Stimulated activated CD4-positive, alpha-beta T cell treated with anti-CD3 and anti-CD28 coated beads, Interleukin-1b, Interleukin-23, amount 100 ng/mL, for 48 hours (primary cell): Measurements from ENCODE around the gene FAM171A1.
"Not testable (repeated sequence)": the region's sequence is repeated elsewhere in the genome, so short reads cannot be mapped to it uniquely, and the experiment has no call there.

Experiments used
- DNase-seq: peaks from one replicate; pipeline ENCODE4 v3.0.0-alpha.2; 2020

Gene FAM171A1

GRCh38 chr10:15316145-15316544 is 54.9 kb downstream of the FAM171A1 start:
- no peak for DNase-seq

GRCh38 chr10:15315286-15315685 is 55.8 kb downstream of the FAM171A1 start:
- no peak for DNase-seq

DNA sequence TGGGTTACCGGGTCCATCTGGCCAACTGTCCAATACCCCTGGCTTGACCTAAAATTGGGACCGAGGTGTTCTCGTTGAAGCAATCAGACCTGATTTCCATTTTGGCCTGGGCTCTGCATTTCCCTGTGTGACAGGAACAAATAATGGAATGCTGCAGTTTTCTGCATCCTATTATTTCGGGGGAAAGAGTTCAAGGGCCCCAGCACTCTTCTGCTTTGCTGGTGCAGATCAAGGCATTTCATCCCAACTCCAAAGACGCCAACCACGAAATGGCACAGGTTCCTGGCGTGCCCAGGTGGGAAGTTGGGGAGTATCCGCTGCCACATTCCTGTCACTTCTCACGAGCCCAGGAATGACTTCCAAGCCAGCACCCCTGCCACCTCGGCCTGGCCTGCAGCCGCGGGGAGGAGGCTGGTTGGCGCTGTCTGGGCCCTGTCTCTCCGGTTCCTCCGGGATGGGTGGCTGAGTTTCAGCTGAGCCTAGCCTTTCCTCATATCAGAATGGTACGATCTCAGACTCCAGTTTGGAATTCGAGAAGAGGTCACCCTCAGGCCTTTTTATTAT is 56.5 kb downstream of the FAM171A1 start:
- no peak for DNase-seq

GRCh38 chr10:15313843-15314242 is 57.2 kb downstream of the FAM171A1 start:
- no peak for DNase-seq

- DNase-seq = no peak
Measured at GRCh38 chr10:15313047-15313446, 58.0 kb downstream of the FAM171A1 start.

- DNase-seq = no peak
Measured at GRCh38 chr10:15311569-15312280, 59.4 kb downstream of the FAM171A1 start.

GRCh38 chr10:15310776-15311568 is 60.1 kb downstream of the FAM171A1 start:
- no peak for DNase-seq

DNA sequence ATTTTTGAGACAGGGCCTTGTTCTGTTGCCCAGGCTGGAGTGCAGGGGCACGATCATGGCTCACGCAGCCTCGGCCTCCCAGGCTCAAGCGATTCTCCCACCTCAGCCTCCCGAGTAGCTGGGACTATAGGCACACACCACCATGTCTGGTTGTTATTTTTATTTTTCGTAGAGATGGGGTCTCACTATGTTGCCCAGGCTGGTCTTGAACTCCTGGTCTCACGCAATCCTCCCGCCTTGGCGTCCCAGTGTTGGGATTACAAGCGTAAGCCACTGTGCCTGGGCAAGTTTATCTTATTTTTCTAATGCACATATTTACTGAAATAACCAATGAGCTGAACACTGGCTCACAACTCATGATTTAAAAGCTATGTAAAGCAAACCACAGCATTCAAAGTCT is 61.9 kb downstream of the FAM171A1 start:
- no peak for DNase-seq

DNA sequence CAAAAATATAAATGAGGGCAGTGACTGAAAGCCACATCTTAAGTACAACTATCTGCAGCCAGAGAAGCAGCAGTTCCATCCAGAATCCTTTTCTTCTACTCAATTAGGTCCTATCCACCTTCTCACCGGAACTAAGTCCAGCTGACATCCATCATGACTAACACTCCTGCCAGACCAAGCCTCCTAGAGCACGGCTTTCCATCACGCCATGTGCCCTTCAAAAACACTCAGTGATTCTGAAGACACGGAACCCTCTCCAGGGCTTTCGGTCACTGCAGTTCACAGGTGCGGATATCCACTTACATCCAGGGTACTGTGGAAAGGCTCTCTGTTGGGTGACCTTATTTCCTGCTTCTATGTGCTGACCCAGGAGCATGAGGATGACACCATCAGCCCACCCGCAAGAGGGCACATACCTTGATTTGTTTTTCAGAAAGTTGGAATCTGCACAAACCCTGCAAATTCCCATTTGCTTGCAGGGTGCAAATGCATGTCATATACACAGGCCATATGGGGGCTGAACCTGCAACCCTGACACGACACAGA is 64.3 kb downstream of the FAM171A1 start:
- DNase-seq = no peak

GRCh38 chr10:15305634-15306033 is 65.5 kb downstream of the FAM171A1 start:
- DNase-seq = no peak

GRCh38 chr10:15305161-15305560 is 65.9 kb downstream of the FAM171A1 start:
- DNase-seq = no peak

GRCh38 chr10:15302188-15302956 is 68.7 kb downstream of the FAM171A1 start:
- DNase-seq = not testable (repeated sequence)

DNA sequence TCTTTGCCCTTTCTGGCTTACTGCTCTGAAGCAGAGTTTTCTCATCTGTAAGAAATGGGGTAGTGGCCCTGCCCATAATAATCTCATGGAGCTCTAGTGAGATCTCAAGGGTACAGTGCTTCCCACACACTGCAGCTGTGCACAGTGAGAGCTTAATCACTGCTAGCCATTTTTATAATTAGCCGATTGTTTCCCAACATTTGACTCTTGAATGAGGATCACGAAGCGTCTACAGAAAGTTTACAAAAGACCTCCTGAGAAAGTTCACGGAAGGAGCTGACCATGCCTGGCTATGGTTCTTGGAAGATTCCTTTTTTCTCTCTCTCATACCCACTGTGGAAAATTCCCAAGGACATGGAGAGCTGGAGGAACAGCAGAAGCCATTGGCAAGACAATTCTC is 70.4 kb downstream of the FAM171A1 start:
- DNase-seq = no peak

DNA sequence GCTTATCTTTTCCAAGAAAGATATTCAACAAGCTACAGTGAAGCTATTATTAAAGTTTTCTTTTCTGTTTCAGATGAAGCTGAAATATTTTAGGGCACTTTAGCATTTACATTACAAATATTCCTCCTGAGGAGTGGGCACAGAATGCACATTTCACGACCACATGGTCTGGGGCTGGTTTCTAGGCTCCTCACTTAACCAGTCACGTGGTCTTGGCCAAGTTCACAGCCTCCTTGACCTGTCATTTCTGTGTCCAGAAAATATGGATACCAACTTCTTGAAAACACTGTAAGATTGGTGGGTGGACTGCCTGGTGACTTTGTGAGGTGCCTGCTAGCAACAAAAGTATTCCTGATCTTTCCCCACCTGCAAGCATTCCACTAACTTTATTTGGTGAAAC is 70.9 kb downstream of the FAM171A1 start:
- no peak for DNase-seq

DNA sequence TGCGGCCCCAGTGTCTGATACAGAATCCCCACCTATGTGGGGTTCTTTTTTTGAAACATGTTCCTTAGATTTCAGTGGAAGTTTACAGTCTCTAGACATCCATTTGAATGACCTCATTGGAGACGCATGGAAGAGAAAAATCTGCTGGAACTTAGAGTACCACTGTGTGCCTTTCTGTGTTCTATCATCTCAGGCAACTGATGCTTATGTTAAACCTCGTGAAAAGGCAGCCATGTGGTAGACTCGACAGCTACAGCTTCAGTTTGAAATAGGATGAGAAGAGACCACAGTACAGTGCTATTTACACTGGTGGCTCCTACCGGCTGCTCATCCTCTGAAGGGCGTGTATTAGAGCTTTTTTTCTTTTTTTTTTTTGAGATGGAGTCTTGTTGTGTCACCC is 74.4 kb downstream of the FAM171A1 start:
- DNase-seq = no peak

- DNase-seq = no peak
Measured at GRCh38 chr10:15295537-15296325, 75.4 kb downstream of the FAM171A1 start.

DNA sequence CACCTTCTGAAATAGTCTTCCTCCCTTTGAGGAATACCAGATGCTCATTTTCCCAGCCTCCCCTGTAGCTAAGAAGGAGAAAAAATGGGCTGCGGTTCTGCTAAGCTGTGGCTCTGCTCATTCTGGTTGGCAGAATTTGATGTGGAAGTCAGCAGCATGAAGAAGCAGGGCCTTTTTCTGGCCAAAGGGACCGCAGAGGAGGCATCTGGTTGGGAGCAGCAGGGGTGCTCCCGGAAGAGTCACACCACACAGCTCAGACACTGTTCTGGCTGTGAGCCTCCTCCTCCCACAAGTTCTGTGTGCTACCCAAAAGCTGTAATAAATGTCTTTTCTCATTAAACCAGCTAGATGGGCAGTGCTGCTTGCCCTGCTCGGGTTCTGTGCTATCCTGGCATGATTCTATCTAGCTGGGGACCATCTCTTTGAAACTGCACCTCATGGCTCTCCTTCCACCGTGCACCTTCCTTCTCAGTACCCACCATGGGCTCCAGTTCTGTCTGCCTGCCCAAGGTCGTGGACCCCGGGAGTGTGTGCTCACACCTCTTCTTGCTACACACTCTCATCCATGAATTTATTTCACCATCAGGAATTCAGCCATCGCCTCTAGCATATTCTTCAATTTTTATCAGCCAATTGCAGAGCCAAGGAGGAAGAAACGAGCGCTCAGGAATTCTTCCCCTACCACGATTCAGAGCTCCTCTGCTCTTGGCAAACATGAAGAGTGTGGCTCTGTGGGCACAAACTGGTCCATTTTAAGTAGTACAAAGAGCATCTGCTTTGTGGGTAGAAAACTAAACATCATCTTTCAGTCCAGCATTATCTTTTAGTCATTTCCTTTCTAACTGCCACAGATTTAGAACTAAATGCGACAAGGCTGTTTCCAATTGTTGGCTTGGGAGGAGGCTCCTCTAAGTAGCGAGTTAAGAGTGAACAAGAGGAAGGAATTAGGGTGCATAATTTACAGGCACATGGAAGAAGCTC is 76.9 kb downstream of the FAM171A1 start:
- DNase-seq = no peak

DNA sequence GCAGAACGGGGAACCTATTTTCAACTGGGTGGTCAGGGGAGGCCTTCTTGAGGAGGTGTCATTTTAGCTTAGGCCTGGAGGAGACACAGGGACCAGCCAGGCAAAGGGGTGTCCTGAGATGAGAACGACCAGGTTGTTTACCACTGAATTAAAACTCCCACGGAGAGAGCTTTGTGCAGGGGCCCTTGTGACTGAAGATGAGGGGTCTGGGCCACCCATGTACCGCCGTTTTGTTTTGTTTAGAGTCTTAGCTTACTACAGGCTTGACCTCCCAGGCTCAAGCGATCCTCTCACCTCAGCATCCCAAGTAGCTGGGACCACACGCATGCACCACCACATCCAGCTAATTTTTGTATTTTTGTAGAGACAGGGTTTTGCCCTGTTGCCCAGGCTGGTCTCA is 80.4 kb downstream of the FAM171A1 start:
- no peak for DNase-seq

DNA sequence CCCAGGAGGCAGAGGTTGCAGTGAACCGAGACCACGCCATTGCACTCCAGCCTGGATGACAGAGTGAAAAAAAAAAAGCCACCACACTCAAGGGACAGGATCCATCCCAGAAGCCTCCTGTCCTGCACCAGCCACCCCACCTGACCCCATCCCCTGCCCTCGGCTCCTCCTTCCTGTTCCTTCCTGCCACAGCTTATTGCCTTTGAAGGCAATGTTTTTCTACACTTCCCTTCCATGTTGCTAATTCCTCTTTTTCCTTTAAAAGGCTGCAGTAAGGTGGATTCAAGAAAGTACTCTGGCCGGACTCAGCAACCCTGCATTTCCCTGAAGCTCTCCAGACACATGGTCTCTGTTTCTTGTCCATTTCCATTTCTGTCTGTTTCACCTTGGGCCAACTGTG is 80.9 kb downstream of the FAM171A1 start:
- DNase-seq = no peak

DNA sequence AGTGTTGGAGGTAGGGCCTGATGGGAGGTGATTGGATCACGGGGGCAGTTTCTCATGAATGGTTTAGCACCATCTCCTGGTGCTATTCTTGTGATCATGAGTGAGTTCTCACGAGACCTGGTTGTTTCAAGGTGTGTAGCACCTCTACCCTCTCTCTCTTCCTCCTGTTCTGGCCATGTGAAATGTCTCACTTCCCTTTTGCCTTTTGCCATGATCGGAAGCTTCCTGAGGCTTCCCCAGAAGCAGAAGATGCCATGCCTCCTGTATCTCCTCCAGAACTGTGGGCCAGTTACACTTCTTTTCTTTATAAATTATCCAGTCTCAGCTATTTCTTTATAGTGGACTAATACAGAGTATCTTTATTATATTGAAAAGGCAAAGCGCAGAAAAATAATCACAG is 90.1 kb downstream of the FAM171A1 start:
- DNase-seq = no peak

DNA sequence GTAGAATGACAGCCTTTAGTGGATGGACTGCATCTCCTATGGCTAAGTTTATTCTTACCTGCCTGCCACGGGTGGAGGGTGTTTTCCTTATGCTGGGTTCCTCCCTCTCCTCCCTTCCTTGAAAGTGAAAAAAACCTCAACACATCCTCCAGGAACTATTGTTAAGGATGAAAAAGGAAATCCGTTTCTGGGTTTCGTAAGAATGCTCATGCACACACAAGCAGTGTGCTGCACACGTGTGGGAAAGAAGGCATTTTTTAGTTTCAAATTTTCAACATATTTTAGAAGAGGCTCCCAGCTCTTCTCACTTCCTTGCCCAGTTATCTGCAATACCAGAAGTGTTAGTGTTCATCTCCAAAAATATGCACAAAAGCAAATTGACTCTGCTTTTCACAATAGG is 90.6 kb downstream of the FAM171A1 start:
- no peak for DNase-seq
